Heart left ventricle (tissue), 13 donors: Measurements from ENCODE around the gene SFSWAP.

Experiments used
- CTCF ChIP-seq, 12 donors: fragments of 200-600 bp; sonication (generic) in 4 of 12; IDR thresholded peaks; one replicate each; pipeline versions ENCODE4 v1.5.0 to v1.8.0; 2018 to 2022; ENCODE audit warnings: antibody characterized with exemption in 12 of 12, mild to moderate bottlenecking in 5 of 12
- POLR2A ChIP-seq, 2 donors: fragments of 450-650 bp; IDR thresholded peaks; one replicate each; pipeline ENCODE4 v1.6.1; 2017; ENCODE audit warnings: antibody characterized with exemption in 2 of 2, mild to moderate bottlenecking in 2 of 2, moderate library complexity in 2 of 2
- donor health status: ischemic (EF 13 %, LVEDD 7.1; RV severe dilation, severe dysfunction).
- donor health status: DM: no; HTN: yes; CAD: no.
- donor health status: DM: no; HTN: no; CAD: no.
- donor health status: ischemic (EF 25% LVEDD 6.9; RV normal size, moderate dysfunction).
- donor health status: ischemic (EF 25% LVEDD 5.7; RV mildly dilated, moderate dysfunction).
- donor health status: ischemic (EF 35%, LVEDD 5.7; RV mildly dilated, moderate dysfunction).
- donor health status: nonischemic (EF 11% LVEDD 7.7; RV severe dilation, severe dysfunction).
- donor health status: DM: yes; HTN: yes; CAD: no.
- donor health status: PGD.
- donor health status: ischemic (EF 29% LVEDD 5.4; RV normal size, mild dysfunction).
- donor health status: nonischemic (EF 23%, LVEDD 6.1; RV moderate dilation, normal function).

GRCh38 chr12:131723532-131723931, 12.6 kb downstream of the SFSWAP start:
- TF ChIP-seq POLR2A (IDR thresholded peaks at IDR 0.05) (no peak), CTCF (IDR thresholded peaks at IDR 0.05) (no peak)
